Suprapubic skin (tissue), 4 donors: ENCODE results near the gene ACOT7. TPM values are rescaled to one million over a fixed set of nuclear protein-coding genes. Genes with fewer than 3 reads are reported as not detected.
A peak's percentile ranks its signal among the peaks of the same experiment; 100 is the strongest.

ENCODE experiments used
- DNase-seq, 2 donors: peaks; one replicate each; pipeline ENCODE4 v3.0.0-alpha.2; 2019; ENCODE audit warnings: low spot score in 2 of 2
- H3K27ac ChIP-seq: fragments of 200-600 bp; sonication (generic); one replicate; pipeline ENCODE4 v1.5.1; 2019
- H3K27me3 ChIP-seq: fragments of 200-600 bp; sonication (generic); one replicate; pipeline ENCODE4 v1.5.1; 2019
- H3K36me3 ChIP-seq: fragments of 200-600 bp; sonication (generic); one replicate; pipeline ENCODE4 v1.5.1; 2019
- H3K4me1 ChIP-seq: fragments of 200-600 bp; sonication (generic); one replicate; pipeline ENCODE4 v1.5.1; 2019
- H3K4me3 ChIP-seq: fragments of 200-600 bp; sonication (generic); one replicate; pipeline ENCODE4 v1.5.1; 2019; ENCODE audit warnings: mild to moderate bottlenecking
- H3K9me3 ChIP-seq: fragments of 200-600 bp; sonication (generic); one replicate; pipeline ENCODE4 v1.5.1; 2019
- CTCF ChIP-seq, 2 donors: fragments of 200-600 bp in 1 of 2; fragments of 450-650 bp in 1 of 2; sonication (generic) in 1 of 2; IDR thresholded peaks; one replicate each; pipeline ENCODE4 v1.5.1; 2016 to 2019; ENCODE audit warnings: antibody characterized with exemption in 2 of 2, mild to moderate bottlenecking in 1 of 2, moderate library complexity in 1 of 2
- EP300 ChIP-seq: sonication (generic); formaldehyde crosslinking; IDR thresholded peaks from one replicate; pipeline ENCODE4 v1.6.1; 2017; ENCODE audit warnings: antibody characterized with exemption
- POLR2A ChIP-seq, 2 donors: fragments of 450-650 bp; IDR thresholded peaks; one replicate each; pipeline ENCODE4 v1.6.1; 2017; ENCODE audit warnings: antibody characterized with exemption in 2 of 2, mild to moderate bottlenecking in 2 of 2, moderate library complexity in 2 of 2
- POLR2AphosphoS5 ChIP-seq, 3 donors: sonication (generic); formaldehyde crosslinking; IDR thresholded peaks; one replicate each; pipeline ENCODE4 v1.6.1; 2017; ENCODE audit warnings: antibody characterized with exemption in 3 of 3
- WGBS: methylation state at CpG from one replicate; pipeline ENCODE4 v1.1.5; 2018; 5-methylcytosine and 5-hydroxymethylcytosine counted together
- total RNA-seq, 4 donors: library from RNA; depleted of rRNA; stranded (reverse); fragments of >200 nt; gene quantifications; one replicate each; pipeline ENCODE4 v1.1.0, GENCODE V29; 2016

ACOT7 gene
- total RNA-seq, 4 donors from 2014 or later: 8.4 to 40.5 (median 26.7) TPM

- H3K4me3 ChIP-seq: no peak overlapping the region
- H3K4me1 ChIP-seq: peaks cover 57% of the 10 kb centered on the region
- H3K27ac ChIP-seq: no peak overlapping the region
- no peak for DNase-seq
- H3K27me3 ChIP-seq: peaks cover 84% of the 10 kb centered on the region
- no peaks in the 10 kb centered on the region for H3K9me3 ChIP-seq
- WGBS: no CpG with 5 or more reads among the region's 5 CpGs
- no peaks in the 10 kb centered on the region for H3K36me3 ChIP-seq
- TF ChIP-seq CTCF (IDR thresholded peaks at IDR 0.05) (no peak), POLR2AphosphoS5 (IDR thresholded peaks at IDR 0.05) (no peak), EP300 (no peak), POLR2A (IDR thresholded peaks at IDR 0.05) (no peak)
Observed at GRCh38 chr1:6416906-6417305, 23.3 kb upstream of the ACOT7 start.

- Histone ChIP-seq H3K4me3 (no peak overlapping the region), H3K27me3 (peaks cover 81% of the 10 kb centered on the region), H3K27ac (no peak overlapping the region), H3K4me1 (peaks cover 56% of the 10 kb centered on the region), H3K36me3 (no peaks in the 10 kb centered on the region), H3K9me3 (no peaks in the 10 kb centered on the region)
- TF ChIP-seq POLR2A (IDR thresholded peaks at IDR 0.05): no peak
- TF ChIP-seq POLR2AphosphoS5 (IDR thresholded peaks at IDR 0.05): no peak
- TF ChIP-seq EP300: no peak
- TF ChIP-seq CTCF (IDR thresholded peaks at IDR 0.05): no peak
- WGBS: 55% methylated on average over 5 of the region's 8 CpGs
- no peak for DNase-seq
Observed at GRCh38 chr1:6416295-6416656, 22.7 kb upstream of the ACOT7 start.

- Histone ChIP-seq H3K36me3 (no peaks in the 10 kb centered on the region), H3K9me3 (no peaks in the 10 kb centered on the region), H3K4me3 (no peak overlapping the region), H3K27ac (peak overlapping the region; percentile 67), H3K27me3 (peaks cover 68% of the 10 kb centered on the region), H3K4me1 (peaks cover 44% of the 10 kb centered on the region)
- WGBS: 28% methylated on average over 17 of the region's 17 CpGs
- no peak for DNase-seq
- no peak for TF ChIP-seq POLR2A (IDR thresholded peaks at IDR 0.05)
- TF ChIP-seq CTCF (IDR thresholded peaks at IDR 0.05): no peak
- TF ChIP-seq POLR2AphosphoS5 (IDR thresholded peaks at IDR 0.05): no peak
- no peak for TF ChIP-seq EP300
Observed at GRCh38 chr1:6414881-6415626, 21.5 kb upstream of the ACOT7 start.

- Histone ChIP-seq H3K27ac (peak overlapping the region; percentile 67), H3K4me3 (no peak overlapping the region), H3K4me1 (peaks cover 38% of the 10 kb centered on the region), H3K27me3 (peaks cover 62% of the 10 kb centered on the region), H3K36me3 (no peaks in the 10 kb centered on the region), H3K9me3 (no peaks in the 10 kb centered on the region)
- DNase-seq: no peak
- no peak for TF ChIP-seq POLR2A (IDR thresholded peaks at IDR 0.05)
- peak in 1 of 2 donors; percentile 34 for TF ChIP-seq CTCF (IDR thresholded peaks at IDR 0.05)
- WGBS: 7% methylated on average over 3 of the region's 15 CpGs
Observed at GRCh38 chr1:6414443-6414844, 20.9 kb upstream of the ACOT7 start.

- peak overlapping the region; percentile 14 for H3K27ac ChIP-seq
- WGBS: 65% methylated on average over 6 of the region's 6 CpGs
- H3K4me3 ChIP-seq: no peak overlapping the region
- no peak for DNase-seq
- no peaks in the 10 kb centered on the region for H3K36me3 ChIP-seq
- H3K4me1 ChIP-seq: peaks cover 24% of the 10 kb centered on the region
- TF ChIP-seq CTCF (IDR thresholded peaks at IDR 0.05) (no peak), POLR2A (IDR thresholded peaks at IDR 0.05) (no peak), POLR2AphosphoS5 (IDR thresholded peaks at IDR 0.05) (no peak), EP300 (no peak)
- H3K27me3 ChIP-seq: peaks cover 47% of the 10 kb centered on the region
- H3K9me3 ChIP-seq: no peaks in the 10 kb centered on the region
Observed at GRCh38 chr1:6412896-6413295, 19.3 kb upstream of the ACOT7 start.
